Heart left ventricle (tissue), 13 donors: ENCODE data around the gene GRIN2A.

Experiments
- POLR2A ChIP-seq, 2 donors: fragments of 450-650 bp; IDR thresholded peaks; one replicate each; pipeline ENCODE4 v1.6.1; 2017; ENCODE audit warnings: antibody characterized with exemption in 2 of 2, mild to moderate bottlenecking in 2 of 2, moderate library complexity in 2 of 2
- TF ChIP-seq, protein P1 (sequence below), 12 donors: fragments of 200-600 bp; sonication (generic) in 4 of 12; IDR thresholded peaks; one replicate each; pipeline versions ENCODE4 v1.5.0 to v1.8.0; 2018 to 2022; ENCODE audit warnings: antibody characterized with exemption in 12 of 12, mild to moderate bottlenecking in 5 of 12
- donor health status: ischemic (EF 13 %, LVEDD 7.1; RV severe dilation, severe dysfunction).
- donor health status: DM: no; HTN: yes; CAD: no.
- donor health status: DM: no; HTN: no; CAD: no.
- donor health status: ischemic (EF 25% LVEDD 6.9; RV normal size, moderate dysfunction).
- donor health status: ischemic (EF 25% LVEDD 5.7; RV mildly dilated, moderate dysfunction).
- donor health status: ischemic (EF 35%, LVEDD 5.7; RV mildly dilated, moderate dysfunction).
- donor health status: nonischemic (EF 11% LVEDD 7.7; RV severe dilation, severe dysfunction).
- donor health status: DM: yes; HTN: yes; CAD: no.
- donor health status: PGD.
- donor health status: ischemic (EF 29% LVEDD 5.4; RV normal size, mild dysfunction).
- donor health status: nonischemic (EF 23%, LVEDD 6.1; RV moderate dilation, normal function).

GRCh38 chr16:9957433-9957832 lies 224.8 kb downstream of the GRIN2A start:
- TF ChIP-seq, protein P1, sequence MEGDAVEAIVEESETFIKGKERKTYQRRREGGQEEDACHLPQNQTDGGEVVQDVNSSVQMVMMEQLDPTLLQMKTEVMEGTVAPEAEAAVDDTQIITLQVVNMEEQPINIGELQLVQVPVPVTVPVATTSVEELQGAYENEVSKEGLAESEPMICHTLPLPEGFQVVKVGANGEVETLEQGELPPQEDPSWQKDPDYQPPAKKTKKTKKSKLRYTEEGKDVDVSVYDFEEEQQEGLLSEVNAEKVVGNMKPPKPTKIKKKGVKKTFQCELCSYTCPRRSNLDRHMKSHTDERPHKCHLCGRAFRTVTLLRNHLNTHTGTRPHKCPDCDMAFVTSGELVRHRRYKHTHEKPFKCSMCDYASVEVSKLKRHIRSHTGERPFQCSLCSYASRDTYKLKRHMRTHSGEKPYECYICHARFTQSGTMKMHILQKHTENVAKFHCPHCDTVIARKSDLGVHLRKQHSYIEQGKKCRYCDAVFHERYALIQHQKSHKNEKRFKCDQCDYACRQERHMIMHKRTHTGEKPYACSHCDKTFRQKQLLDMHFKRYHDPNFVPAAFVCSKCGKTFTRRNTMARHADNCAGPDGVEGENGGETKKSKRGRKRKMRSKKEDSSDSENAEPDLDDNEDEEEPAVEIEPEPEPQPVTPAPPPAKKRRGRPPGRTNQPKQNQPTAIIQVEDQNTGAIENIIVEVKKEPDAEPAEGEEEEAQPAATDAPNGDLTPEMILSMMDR (IDR thresholded peaks at IDR 0.05) = no peak
- no peak for TF ChIP-seq POLR2A (IDR thresholded peaks at IDR 0.05)
